SK-N-SH (cell line): Measurements from ENCODE around the gene NUP42. TPM values are rescaled to one million over a fixed set of nuclear protein-coding genes. Genes with fewer than 3 reads are reported as not detected.

Experiments used
- CTCF ChIA-PET: fragments of 300-600, 350-600 bp; formaldehyde crosslinking; extraction: SDS; loops from one replicate; lab custom pipeline; 2021; lab: Yijun Ruan, JAX
- POLR2A ChIA-PET: fragments of 350-600 bp; sonication (Branson Sonifier 250); formaldehyde crosslinking; extraction: SDS; loops from one replicate; lab custom pipeline; 2020; ENCODE audit warnings: antibody characterized with exemption, inconsistent platforms; lab: Yijun Ruan, JAX
- DNase-seq: peaks from one replicate; pipeline ENCODE4 v3.0.0; 2012
- H2AFZ ChIP-seq: fragments of 200-600 bp; sonication (generic); 2 replicates; pipeline ENCODE4 v1.8.1; 2016; ENCODE audit warnings: antibody characterized with exemption, mild to moderate bottlenecking, low read depth
- H3F3A ChIP-seq: fragments of 200-600 bp; sonication (generic); replicated peaks from 2 replicates; pipeline ENCODE3; 2016; ENCODE audit warnings: antibody characterized with exemption, mild to moderate bottlenecking; ENCODE audit not compliant: insufficient read depth
- H3K27ac ChIP-seq, 2 experiments: fragments of 200-500 bp in 1 of 2; fragments of 200-600 bp in 1 of 2; sonication (Bioruptor generic) in 1 of 2; sonication (generic), shearing (Covaris generic) in 1 of 2; 2 replicates each; pipeline versions ENCODE4 v1.5.1 to v1.6.1; 2014 to 2016; ENCODE audit warnings: low read depth in 2 of 2, inconsistent platforms in 1 of 2, low read length in 1 of 2, mild to moderate bottlenecking in 1 of 2, mixed read lengths in 1 of 2
- H3K27me3 ChIP-seq: fragments of 200-600 bp; sonication (generic), shearing (Covaris generic); 2 replicates; pipeline ENCODE4 v1.6.1; 2016; ENCODE audit warnings: mixed run types; ENCODE audit not compliant: insufficient read depth
- H3K36me3 ChIP-seq, 2 experiments: fragments of 200-500 bp in 1 of 2; fragments of 200-600 bp in 1 of 2; sonication (Bioruptor generic) in 1 of 2; sonication (generic) in 1 of 2; replicated peaks in 1 of 2; 2 replicates each; pipeline versions ENCODE3 to v1.5.1; 2014 to 2016; ENCODE audit warnings: low read length in 1 of 2, mild to moderate bottlenecking in 1 of 2; ENCODE audit not compliant: insufficient read depth in 2 of 2, control insufficient read depth in 1 of 2
- H3K4me1 ChIP-seq, 2 experiments: fragments of 200-500 bp in 1 of 2; fragments of 200-600 bp in 1 of 2; sonication (Bioruptor generic) in 1 of 2; sonication (generic), shearing (Covaris generic) in 1 of 2; 2 replicates each; pipeline versions ENCODE4 v1.5.1 to v1.6.1; 2014 to 2016; ENCODE audit warnings: low read depth in 1 of 2, low read length in 1 of 2, mixed run types in 1 of 2; ENCODE audit not compliant: insufficient read depth in 2 of 2, control insufficient read depth in 1 of 2
- H3K4me2 ChIP-seq: fragments of 200-600 bp; sonication (generic), shearing (Covaris generic); 2 replicates; pipeline ENCODE4 v1.6.1; 2017; ENCODE audit warnings: mixed run types
- H3K4me3 ChIP-seq, 2 experiments: fragments of 200-500 bp in 1 of 2; fragments of 200-600 bp in 1 of 2; sonication (Bioruptor generic) in 1 of 2; sonication (generic), shearing (Covaris generic) in 1 of 2; 2 replicates each; pipeline versions ENCODE4 v1.5.1 to v1.8.1; 2014 to 2016; ENCODE audit warnings: low read depth in 2 of 2, inconsistent platforms in 1 of 2, low read length in 1 of 2, mild to moderate bottlenecking in 1 of 2, mixed read lengths in 1 of 2, moderate library complexity in 1 of 2
- H3K79me2 ChIP-seq: fragments of 200-600 bp; sonication (generic); 2 replicates; pipeline ENCODE4 v1.8.1; 2017; ENCODE audit warnings: mild to moderate bottlenecking; ENCODE audit not compliant: insufficient read depth
- H3K9ac ChIP-seq: fragments of 200-600 bp; sonication (generic); 2 replicates; pipeline ENCODE4 v1.6.1; 2017; ENCODE audit warnings: mixed run types
- H3K9me2 ChIP-seq: fragments of 200-600 bp; sonication (generic); 2 replicates; pipeline ENCODE4 v1.6.1; 2017; ENCODE audit warnings: mixed run types
- H3K9me3 ChIP-seq: fragments of 200-600 bp; sonication (generic); 2 replicates; pipeline ENCODE4 v1.6.1; 2017; ENCODE audit warnings: mixed run types, mild to moderate bottlenecking, moderate library complexity
- H4K20me1 ChIP-seq: fragments of 200-600 bp; sonication (generic); 2 replicates; pipeline ENCODE4 v1.6.1; 2017; ENCODE audit warnings: mild to moderate bottlenecking, mixed run types; ENCODE audit not compliant: insufficient read depth
- CTCF ChIP-seq: fragments of 200-600 bp; sonication (generic); IDR thresholded peaks from 2 replicates; pipeline ENCODE4 v1.6.1; 2017; ENCODE audit warnings: antibody characterized with exemption, mild to moderate bottlenecking, moderate library complexity
- ELF1 ChIP-seq: IDR thresholded peaks from 2 replicates; pipeline ENCODE4 v1.4.0; 2012
- EZH2phosphoT487 ChIP-seq: fragments of 200-600 bp; sonication (generic); IDR thresholded peaks from 2 replicates; pipeline ENCODE4 v1.6.1; 2017; ENCODE audit warnings: low read depth, mixed run types, mild to moderate bottlenecking, antibody characterized with exemption, moderate library complexity, borderline replicate concordance
- FOSL2 ChIP-seq: IDR thresholded peaks from 2 replicates; pipeline ENCODE4 v1.4.0; 2012; ENCODE audit warnings: low read depth, mild to moderate bottlenecking, moderate library complexity, borderline replicate concordance
- FOXJ3 ChIP-seq: sonication (generic); formaldehyde crosslinking; IDR thresholded peaks from 2 replicates; pipeline ENCODE4 v1.5.1; 2020; ENCODE audit warnings: mild to moderate bottlenecking, missing genetic modification reagents
- MEF2A ChIP-seq: IDR thresholded peaks from 2 replicates; pipeline ENCODE4 v1.4.0; 2012; ENCODE audit warnings: low read depth, borderline replicate concordance
- NFIC ChIP-seq: IDR thresholded peaks from 2 replicates; pipeline ENCODE4 v1.4.0; 2012; ENCODE audit warnings: borderline replicate concordance
- RCOR1 ChIP-seq: fragments of 150-350 bp; IDR thresholded peaks from 2 replicates; pipeline ENCODE4 v1.6.1; 2017; ENCODE audit warnings: antibody characterized with exemption, low read length
- RXRA ChIP-seq: IDR thresholded peaks from 2 replicates; pipeline ENCODE4 v1.4.0; 2012; ENCODE audit warnings: low read depth, mild to moderate bottlenecking, borderline replicate concordance
- SIN3A ChIP-seq: IDR thresholded peaks from 2 replicates; pipeline ENCODE4 v1.6.1; 2012; ENCODE audit warnings: low read depth, mild to moderate bottlenecking, low read length, moderate library complexity, borderline replicate concordance
- SMC3 ChIP-seq: IDR thresholded peaks from 2 replicates; pipeline ENCODE4 v1.6.1; 2012; ENCODE audit warnings: low read depth, low read length, improper control_type of control experiment
- TCF12 ChIP-seq: IDR thresholded peaks from 2 replicates; pipeline ENCODE4 v1.4.0; 2012
- TEAD4 ChIP-seq: IDR thresholded peaks from 2 replicates; pipeline ENCODE4 v1.4.0; 2012; ENCODE audit warnings: mild to moderate bottlenecking, borderline replicate concordance; ENCODE audit not compliant: insufficient read depth
- USF1 ChIP-seq: IDR thresholded peaks from 2 replicates; pipeline ENCODE4 v1.4.0; 2012; ENCODE audit warnings: low read depth, borderline replicate concordance
- WGBS: methylation state at CpG from one replicate; pipeline ENCODE4 v1.1.6; 2017; ENCODE audit warnings: low lambda C conversion rate; 5-methylcytosine and 5-hydroxymethylcytosine counted together
- polyA plus RNA-seq, 3 experiments: library from polyadenylated mRNA; depleted of rRNA; stranded (reverse); fragments of >200 nt; gene quantifications; 2 replicates each; pipeline ENCODE4 v1.2.3, GENCODE V29; 2012
- TF ChIP-seq, protein P1 (sequence below): IDR thresholded peaks from 2 replicates; pipeline ENCODE4 v1.4.0; 2012; ENCODE audit warnings: low read depth, borderline replicate concordance
- TF ChIP-seq, protein P2 (sequence below): fragments of 150-350 bp; IDR thresholded peaks from 2 replicates; pipeline ENCODE4 v1.6.1; 2017; ENCODE audit warnings: antibody characterized with exemption, low read length, low read depth, borderline replicate concordance

The NUP42 gene
- polyA plus RNA-seq, 1 of the 3 experiments (the other 2 are of a cell fraction): 22.7 TPM

DNA sequence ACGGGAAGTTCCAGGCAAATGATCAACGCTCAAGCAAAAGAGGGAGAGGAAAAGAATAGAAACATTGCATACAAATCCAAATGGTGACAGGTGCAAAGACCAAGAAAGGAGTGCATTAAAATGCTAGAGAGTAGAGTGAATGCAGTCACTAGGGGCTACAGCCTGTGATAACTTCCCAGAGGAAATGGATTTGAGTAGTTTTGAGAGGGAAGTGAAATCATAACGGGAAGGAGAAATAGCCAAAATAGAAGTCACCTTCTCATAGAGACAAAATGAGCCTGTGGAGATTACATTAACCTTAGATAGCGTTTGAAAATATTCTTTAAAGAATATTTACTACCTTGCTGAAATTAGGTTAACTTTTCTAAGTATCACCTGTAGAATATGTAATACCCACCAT lies 26.5 kb downstream of the NUP42 start:
- ChIA-PET CTCF (interaction anchor here (1.3 kb wide), 1 partner anchor 23 kb away, joined by 3 read pairs; no protein-coding TSS in a partner anchor), POLR2A (no interaction called here)
- no peaks in the 10 kb centered on the region for H3K27me3 ChIP-seq
- H3K9me2 ChIP-seq: no peaks in the 10 kb centered on the region
- H3K4me1 ChIP-seq: peaks cover 0 to 11% of the 10 kb centered on the region in 2 experiments; a peak in 2 of 4 replicates
- H3K4me2 ChIP-seq: no peak overlapping the region
- no peaks in the 10 kb centered on the region for H3F3A ChIP-seq
- H3K9ac ChIP-seq: no peak overlapping the region
- H4K20me1 ChIP-seq: no peaks in the 10 kb centered on the region
- H3K9me3 ChIP-seq: no peaks in the 10 kb centered on the region
- H3K27ac ChIP-seq: no peak overlapping the region
- WGBS: 79% methylated on average over 4 of the region's 4 CpGs
- DNase-seq: no peak
- H3K4me3 ChIP-seq: no peak overlapping the region
- no peak overlapping the region for H2AFZ ChIP-seq
- peaks cover 3 to 7% of the 10 kb centered on the region in 2 experiments for H3K36me3 ChIP-seq
- H3K79me2 ChIP-seq: no peaks in the 10 kb centered on the region
- TF ChIP-seq RXRA: no peak
- no peak for TF ChIP-seq NFIC
- no peak for TF ChIP-seq USF1
- TF ChIP-seq SMC3: no peak
- no peak for TF ChIP-seq MEF2A
- TF ChIP-seq FOSL2: no peak
- TF ChIP-seq RCOR1: no peak
- no peak for TF ChIP-seq ELF1
- TF ChIP-seq, protein P1, sequence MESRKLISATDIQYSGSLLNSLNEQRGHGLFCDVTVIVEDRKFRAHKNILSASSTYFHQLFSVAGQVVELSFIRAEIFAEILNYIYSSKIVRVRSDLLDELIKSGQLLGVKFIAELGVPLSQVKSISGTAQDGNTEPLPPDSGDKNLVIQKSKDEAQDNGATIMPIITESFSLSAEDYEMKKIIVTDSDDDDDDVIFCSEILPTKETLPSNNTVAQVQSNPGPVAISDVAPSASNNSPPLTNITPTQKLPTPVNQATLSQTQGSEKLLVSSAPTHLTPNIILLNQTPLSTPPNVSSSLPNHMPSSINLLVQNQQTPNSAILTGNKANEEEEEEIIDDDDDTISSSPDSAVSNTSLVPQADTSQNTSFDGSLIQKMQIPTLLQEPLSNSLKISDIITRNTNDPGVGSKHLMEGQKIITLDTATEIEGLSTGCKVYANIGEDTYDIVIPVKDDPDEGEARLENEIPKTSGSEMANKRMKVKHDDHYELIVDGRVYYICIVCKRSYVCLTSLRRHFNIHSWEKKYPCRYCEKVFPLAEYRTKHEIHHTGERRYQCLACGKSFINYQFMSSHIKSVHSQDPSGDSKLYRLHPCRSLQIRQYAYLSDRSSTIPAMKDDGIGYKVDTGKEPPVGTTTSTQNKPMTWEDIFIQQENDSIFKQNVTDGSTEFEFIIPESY: no peak
- TF ChIP-seq EZH2phosphoT487: no peak
- no peak for TF ChIP-seq SIN3A
- no peak for TF ChIP-seq FOXJ3 (CRISPR knock-in tag)
- TF ChIP-seq TCF12: no peak
- no peak for TF ChIP-seq CTCF
- TF ChIP-seq, protein P2, sequence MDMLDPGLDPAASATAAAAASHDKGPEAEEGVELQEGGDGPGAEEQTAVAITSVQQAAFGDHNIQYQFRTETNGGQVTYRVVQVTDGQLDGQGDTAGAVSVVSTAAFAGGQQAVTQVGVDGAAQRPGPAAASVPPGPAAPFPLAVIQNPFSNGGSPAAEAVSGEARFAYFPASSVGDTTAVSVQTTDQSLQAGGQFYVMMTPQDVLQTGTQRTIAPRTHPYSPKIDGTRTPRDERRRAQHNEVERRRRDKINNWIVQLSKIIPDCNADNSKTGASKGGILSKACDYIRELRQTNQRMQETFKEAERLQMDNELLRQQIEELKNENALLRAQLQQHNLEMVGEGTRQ: no peak
- no peak for TF ChIP-seq TEAD4
